RPMI7951 (cell line): ENCODE data around the gene CXCR6. TPM values are rescaled to one million over a fixed set of nuclear protein-coding genes. Genes with fewer than 3 reads are reported as not detected.

Experiments used
- DNase-seq: peaks from one replicate; pipeline ENCODE4 v3.0.0-alpha.2; 2012; ENCODE audit warnings: low read depth
- total RNA-seq: library from RNA; depleted of rRNA; stranded (reverse); fragments of >200 nt; shearing (Covaris generic); gene quantifications from 2 replicates; pipeline ENCODE4 v1.2.3, GENCODE V29; 2014

The CXCR6 gene
- total RNA-seq, 1 experiment from 2014 or later, result not detected

GRCh38 chr3:45948311-45948781 is 5.1 kb downstream of the CXCR6 start:
- no peak for DNase-seq

- DNase-seq, result no peak
Measured at GRCh38 chr3:45948881-45949280, 5.6 kb downstream of the CXCR6 start.

GRCh38 chr3:45949432-45949831 is 6.2 kb downstream of the CXCR6 start:
- DNase-seq, result no peak

- no peak for DNase-seq
Measured at GRCh38 chr3:45950131-45950530, 6.9 kb downstream of the CXCR6 start.

- DNase-seq, result no peak
Measured at GRCh38 chr3:45950686-45951600, 7.7 kb downstream of the CXCR6 start.

- DNase-seq, result no peak
Measured at GRCh38 chr3:45951946-45952345, 8.7 kb downstream of the CXCR6 start.

GRCh38 chr3:45952456-45952855 is 9.2 kb downstream of the CXCR6 start:
- DNase-seq, result no peak

GRCh38 chr3:45953536-45953935 is 10.3 kb downstream of the CXCR6 start:
- no peak for DNase-seq

GRCh38 chr3:45954306-45954705 is 11.0 kb downstream of the CXCR6 start:
- DNase-seq, result no peak

GRCh38 chr3:45955017-45955647 is 11.9 kb downstream of the CXCR6 start:
- no peak for DNase-seq

- no peak for DNase-seq
Measured at GRCh38 chr3:45955706-45956105, 12.4 kb downstream of the CXCR6 start.

GRCh38 chr3:45957586-45957985 is 14.3 kb downstream of the CXCR6 start:
- no peak for DNase-seq

- DNase-seq, result no peak
Measured at GRCh38 chr3:45958321-45958791, 15.1 kb downstream of the CXCR6 start.

- no peak for DNase-seq
Measured at GRCh38 chr3:45959201-45959600, 15.9 kb downstream of the CXCR6 start.

- DNase-seq, result no peak
Measured at GRCh38 chr3:45960289-45960688, 17.0 kb downstream of the CXCR6 start.

- no peak for DNase-seq
Measured at GRCh38 chr3:45962033-45962432, 18.8 kb downstream of the CXCR6 start.

GRCh38 chr3:45964139-45964538 is 20.9 kb downstream of the CXCR6 start:
- DNase-seq, result no peak

- DNase-seq, result no peak
Measured at GRCh38 chr3:45965253-45965652, 22.0 kb downstream of the CXCR6 start.

- DNase-seq, result no peak
Measured at GRCh38 chr3:45965653-45966052, 22.4 kb downstream of the CXCR6 start.

GRCh38 chr3:45966371-45966791 is 23.1 kb downstream of the CXCR6 start:
- DNase-seq, result no peak

- DNase-seq, result no peak
Measured at GRCh38 chr3:45966950-45967640, 23.8 kb downstream of the CXCR6 start.

- no peak for DNase-seq
Measured at GRCh38 chr3:45967724-45968123, 24.5 kb downstream of the CXCR6 start.
